HepG2 (cell line): Measurements from ENCODE around the gene SLC9B2. TPM values are rescaled to one million over a fixed set of nuclear protein-coding genes. Genes with fewer than 3 reads are reported as not detected.

Experiments used
- ATF4 ChIP-seq, 2 experiments: fragments of 450-650 bp in 1 of 2; sonication (generic) in 1 of 2; formaldehyde crosslinking; IDR thresholded peaks; 2 replicates each; pipeline versions ENCODE4 v1.5.0 to v1.8.0; 2020 to 2022; ENCODE audit warnings: mild to moderate bottlenecking in 1 of 2, missing genetic modification reagents in 1 of 2
- BCL3 ChIP-seq: sonication (generic); formaldehyde crosslinking; IDR thresholded peaks from 2 replicates; pipeline ENCODE4 v1.5.1; 2020; ENCODE audit warnings: mild to moderate bottlenecking, missing genetic modification reagents, moderate library complexity
- ELK4 ChIP-seq: sonication (generic); formaldehyde crosslinking; IDR thresholded peaks from 2 replicates; pipeline ENCODE4 v1.9.0; 2021; ENCODE audit warnings: missing genetic modification reagents, borderline replicate concordance
- EZH2 ChIP-seq: conservative IDR thresholded peaks from 2 replicates; pipeline ENCODE4 v1.6.1; 2012; ENCODE audit warnings: mild to moderate bottlenecking, low read depth, low read length, moderate library complexity
- GRHL1 ChIP-seq: sonication (generic); formaldehyde crosslinking; conservative IDR thresholded peaks from 2 replicates; pipeline ENCODE4 v1.8.0; 2022; ENCODE audit warnings: missing genetic modification reagents
- KLF6 ChIP-seq: IDR thresholded peaks from 2 replicates; pipeline ENCODE4 v1.8.0; 2016; ENCODE audit warnings: missing biosample characterization, missing genetic modification reagents
- MATR3 ChIP-seq: sonication (generic); formaldehyde crosslinking; IDR thresholded peaks from 2 replicates; pipeline ENCODE4 v1.4.0; 2020; ENCODE audit warnings: missing genetic modification reagents
- MEF2D ChIP-seq: sonication (generic); formaldehyde crosslinking; IDR thresholded peaks from 2 replicates; pipeline ENCODE4 v1.5.1; 2020; ENCODE audit warnings: mild to moderate bottlenecking, missing genetic modification reagents
- MTF1 ChIP-seq: sonication (generic); formaldehyde crosslinking; IDR thresholded peaks from 2 replicates; pipeline ENCODE4 v1.5.0; 2020; ENCODE audit warnings: missing genetic modification reagents
- SAP130 ChIP-seq: IDR thresholded peaks from 2 replicates; pipeline ENCODE4 v1.6.1; 2016; ENCODE audit warnings: low read depth
- TCF12 ChIP-seq, 2 experiments: fragments of 450-650 bp in 1 of 2; sonication (generic) in 1 of 2; formaldehyde crosslinking in 1 of 2; IDR thresholded peaks; 2 replicates each; pipeline versions ENCODE4 v1.6.1 to v1.8.0; 2017 to 2022; ENCODE audit warnings: antibody characterized with exemption in 1 of 2, mild to moderate bottlenecking in 1 of 2, missing genetic modification reagents in 1 of 2, moderate library complexity in 1 of 2
- ZNF674 ChIP-seq: sonication (generic); formaldehyde crosslinking; IDR thresholded peaks from 2 replicates; pipeline ENCODE4 v1.5.0; 2020; ENCODE audit warnings: low read depth, mild to moderate bottlenecking, missing genetic modification reagents
- ZNF691 ChIP-seq: sonication (generic); formaldehyde crosslinking; IDR thresholded peaks from 2 replicates; pipeline ENCODE4 v1.4.0; 2020; ENCODE audit warnings: missing genetic modification reagents, low read depth, mild to moderate bottlenecking, borderline replicate concordance
- ZNF768 ChIP-seq: sonication (generic); formaldehyde crosslinking; IDR thresholded peaks from 2 replicates; pipeline ENCODE4 v1.4.0; 2020; ENCODE audit warnings: missing genetic modification reagents
- ZNF777 ChIP-seq: sonication (generic); formaldehyde crosslinking; IDR thresholded peaks from 2 replicates; pipeline ENCODE4 v1.4.0; 2020; ENCODE audit warnings: missing genetic modification reagents
- ZNF788 ChIP-seq: sonication (generic); formaldehyde crosslinking; IDR thresholded peaks from 2 replicates; pipeline ENCODE4 v1.5.0; 2020; ENCODE audit warnings: mild to moderate bottlenecking, missing genetic modification reagents, borderline replicate concordance
- polyA plus RNA-seq, 8 experiments: library from polyadenylated mRNA; depleted of rRNA in 3 of 8; stranded (reverse) in 7 of 8; unstranded in 1 of 8; fragments of >200 nt; fragmentation: Illumina TruSeq in 4 of 8; extraction: Trizol in 4 of 8; gene quantifications; 2 replicates each; pipeline versions ENCODE4 v1.2.1 to v1.2.3, GENCODE V29; 2011 to 2016; ENCODE audit warnings: low read depth in 4 of 8, missing spikeins in 1 of 8, mixed read lengths in 1 of 8; ENCODE audit not compliant: insufficient read depth in 1 of 8
- total RNA-seq, 5 experiments: library from RNA; depleted of rRNA; stranded (reverse); fragments of >200 nt; fragmentation: Illumina TruSeq; extraction: Trizol; gene quantifications; 2 replicates each; pipeline ENCODE4 v1.2.3, GENCODE V29; 2016; ENCODE audit warnings: low read depth in 1 of 5
- TF ChIP-seq, protein P1 (sequence below): sonication (generic); formaldehyde crosslinking; IDR thresholded peaks from 2 replicates; pipeline ENCODE4 v1.5.0; 2020; ENCODE audit warnings: missing genetic modification reagents, mild to moderate bottlenecking, borderline replicate concordance
- TF ChIP-seq, protein P2 (sequence below): sonication (generic); formaldehyde crosslinking; IDR thresholded peaks from 2 replicates; pipeline ENCODE4 v1.4.0; 2020; ENCODE audit warnings: missing genetic modification reagents

SLC9B2 gene
- total and polyA plus RNA-seq, 2 of the 13 experiments (the other 11 are each of a cell fraction or from before 2014, with no cell fraction given), result 23.5 to 38.5 TPM

- TF ChIP-seq TCF12 (IDR thresholded peaks at IDR 0.05), result no peak
- TF ChIP-seq TCF12 (CRISPR knock-in tag; IDR thresholded peaks at IDR 0.05), result no peak; the same call in 1 of the 2 replicates
- TF ChIP-seq ELK4 (CRISPR knock-in tag), result peak; percentile 54; the same call in 1 of the 2 replicates
- peak; percentile 61; the same call in 1 of the 2 replicates for TF ChIP-seq SAP130
- TF ChIP-seq ATF4 (CRISPR knock-in tag; IDR thresholded peaks at IDR 0.05), result no peak; a peak in 1 of 4 replicates
- peak; percentile 34; the same call in 1 of the 2 replicates for TF ChIP-seq ZNF691 (CRISPR knock-in tag)
- peak; percentile 53; the same call in 1 of the 2 replicates for TF ChIP-seq ZNF674 (CRISPR knock-in tag)
- peak; percentile 57; the same call in 1 of the 2 replicates for TF ChIP-seq ZNF768 (CRISPR knock-in tag)
- peak; percentile 65; the same call in 1 of the 2 replicates for TF ChIP-seq ZNF788 (CRISPR knock-in tag)
- no peak for TF ChIP-seq KLF6
- TF ChIP-seq, protein P1, sequence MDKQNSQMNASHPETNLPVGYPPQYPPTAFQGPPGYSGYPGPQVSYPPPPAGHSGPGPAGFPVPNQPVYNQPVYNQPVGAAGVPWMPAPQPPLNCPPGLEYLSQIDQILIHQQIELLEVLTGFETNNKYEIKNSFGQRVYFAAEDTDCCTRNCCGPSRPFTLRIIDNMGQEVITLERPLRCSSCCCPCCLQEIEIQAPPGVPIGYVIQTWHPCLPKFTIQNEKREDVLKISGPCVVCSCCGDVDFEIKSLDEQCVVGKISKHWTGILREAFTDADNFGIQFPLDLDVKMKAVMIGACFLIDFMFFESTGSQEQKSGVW (CRISPR knock-in tag), result no peak; the same call in 1 of the 2 replicates
- no peak for TF ChIP-seq MATR3
- TF ChIP-seq, protein P2, sequence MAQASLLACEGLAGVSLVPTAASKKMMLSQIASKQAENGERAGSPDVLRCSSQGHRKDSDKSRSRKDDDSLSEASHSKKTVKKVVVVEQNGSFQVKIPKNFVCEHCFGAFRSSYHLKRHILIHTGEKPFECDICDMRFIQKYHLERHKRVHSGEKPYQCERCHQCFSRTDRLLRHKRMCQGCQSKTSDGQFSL (CRISPR knock-in tag), result no peak; the same call in none of the 2 replicates
- no peak for TF ChIP-seq MEF2D
- TF ChIP-seq BCL3 (CRISPR knock-in tag), result peak; percentile 83; the same call in 1 of the 2 replicates
- no peak for TF ChIP-seq GRHL1 (CRISPR knock-in tag)
- no peak for TF ChIP-seq EZH2
- TF ChIP-seq MTF1 (CRISPR knock-in tag), result 0 out of 2 replicates have a peak, but pooled peaks have one; percentile 42
- peak; percentile 74 for TF ChIP-seq ZNF777 (CRISPR knock-in tag)
Observed at GRCh38 chr4:103075894-103076746, 441 bp downstream of the SLC9B2 start (continued).
